Neural cell (in vitro differentiated cells): ENCODE measurements around the gene HIVEP3. TPM values are rescaled to one million over a fixed set of nuclear protein-coding genes. Genes with fewer than 3 reads are reported as not detected.

Experiments
- H2AFZ ChIP-seq: fragments of 200-600, 300-800 bp; sonication (generic), shearing (Covaris generic); 2 replicates; pipeline ENCODE4 v1.6.0; 2014; ENCODE audit warnings: low read depth, mild to moderate bottlenecking, antibody characterized with exemption, low read length, moderate library complexity
- H3F3A ChIP-seq: fragments of 200-600 bp; shearing (Covaris generic); 2 replicates; pipeline ENCODE4 v1.6.1; 2016; ENCODE audit warnings: mild to moderate bottlenecking, moderate library complexity, mixed read lengths, antibody characterized with exemption, low read length; ENCODE audit not compliant: insufficient read depth, poor library complexity, severe bottlenecking
- H3K27ac ChIP-seq: fragments of 200-600, 300-800 bp; sonication (generic), shearing (Covaris generic); 2 replicates; pipeline ENCODE4 v1.5.1; 2014; ENCODE audit warnings: mild to moderate bottlenecking, low read length, moderate library complexity
- H3K27me3 ChIP-seq: fragments of 300-800, 200-600 bp; sonication (generic), shearing (Covaris generic); 2 replicates; pipeline ENCODE4 v1.6.0; 2014; ENCODE audit warnings: mild to moderate bottlenecking, low read depth, low read length, moderate library complexity; ENCODE audit not compliant: insufficient read depth
- H3K36me3 ChIP-seq: fragments of 300-800, 200-600 bp; sonication (generic), shearing (Covaris generic); 2 replicates; pipeline ENCODE4 v1.5.1; 2014; ENCODE audit warnings: mild to moderate bottlenecking, antibody characterized with exemption, low read length, moderate library complexity; ENCODE audit not compliant: insufficient read depth
- H3K4me2 ChIP-seq: fragments of 300-800, 200-600 bp; sonication (generic), shearing (Covaris generic); 2 replicates; pipeline ENCODE4 v1.6.0; 2014; ENCODE audit warnings: mild to moderate bottlenecking, low read length
- H3K4me3 ChIP-seq: fragments of 300-800, 200-600 bp; sonication (generic), shearing (Covaris generic); 2 replicates; pipeline ENCODE4 v1.5.1; 2014; ENCODE audit warnings: mild to moderate bottlenecking, low read length, moderate library complexity
- H3K79me2 ChIP-seq: fragments of 200-600 bp; shearing (Covaris generic); replicated peaks from 2 replicates; pipeline ENCODE4 v1.6.0; 2014; ENCODE audit warnings: mild to moderate bottlenecking, low read length, moderate library complexity; ENCODE audit not compliant: insufficient read depth
- H3K9ac ChIP-seq: fragments of 300-800, 200-600 bp; sonication (generic), shearing (Covaris generic); 2 replicates; pipeline ENCODE4 v1.6.1; 2016; ENCODE audit warnings: mild to moderate bottlenecking, low read length, mixed read lengths
- H3K9me2 ChIP-seq: fragments of 200-600 bp; shearing (Covaris generic); 2 replicates; pipeline ENCODE4 v1.6.1; 2016; ENCODE audit warnings: mild to moderate bottlenecking, low read length, mixed read lengths; ENCODE audit not compliant: insufficient read depth
- H3K9me3 ChIP-seq: fragments of 200-600, 300-800 bp; sonication (generic), shearing (Covaris generic); 2 replicates; pipeline ENCODE4 v1.6.1; 2016; ENCODE audit warnings: mild to moderate bottlenecking, mixed run types, low read length, moderate library complexity, mixed read lengths
- H4K20me1 ChIP-seq: fragments of 200-600 bp; shearing (Covaris generic); 2 replicates; pipeline ENCODE4 v1.6.1; 2016; ENCODE audit warnings: mild to moderate bottlenecking, mixed run types; ENCODE audit not compliant: insufficient read depth
- CTCF ChIP-seq: fragments of 450-650 bp; IDR thresholded peaks from 2 replicates; pipeline ENCODE4 v1.5.1; 2014; ENCODE audit warnings: antibody characterized with exemption, mild to moderate bottlenecking, moderate library complexity; ENCODE audit not compliant: poor library complexity, severe bottlenecking
- EP300 ChIP-seq: fragments of 450-650 bp; conservative IDR thresholded peaks from 2 replicates; pipeline ENCODE4 v1.6.1; 2014; ENCODE audit warnings: antibody characterized with exemption, mild to moderate bottlenecking, moderate library complexity; ENCODE audit not compliant: poor library complexity, severe bottlenecking
- EZH2 ChIP-seq: fragments of 200-600, 300-800 bp; shearing (Covaris generic), sonication (generic); IDR thresholded peaks from 2 replicates; pipeline ENCODE4 v1.6.1; 2014; ENCODE audit warnings: antibody characterized with exemption, low read length, borderline replicate concordance, mild to moderate bottlenecking; ENCODE audit not compliant: insufficient read depth, poor library complexity, severe bottlenecking
- MXI1 ChIP-seq: fragments of 450-650 bp; conservative IDR thresholded peaks from 2 replicates; pipeline ENCODE4 v1.6.1; 2014; ENCODE audit warnings: antibody characterized with exemption, mild to moderate bottlenecking; ENCODE audit not compliant: poor library complexity, severe bottlenecking
- POLR2AphosphoS5 ChIP-seq: IDR thresholded peaks from 2 replicates; pipeline ENCODE4 v1.6.1; 2012
- RAD21 ChIP-seq: fragments of 450-650 bp; conservative IDR thresholded peaks from 2 replicates; pipeline ENCODE4 v1.6.1; 2014; ENCODE audit warnings: antibody characterized with exemption, mild to moderate bottlenecking, moderate library complexity
- SMC3 ChIP-seq: fragments of 450-650 bp; conservative IDR thresholded peaks from 2 replicates; pipeline ENCODE4 v1.6.1; 2014; ENCODE audit warnings: antibody characterized with exemption, mild to moderate bottlenecking, moderate library complexity; ENCODE audit not compliant: poor library complexity
- TAF1 ChIP-seq: IDR thresholded peaks from 2 replicates; pipeline ENCODE4 v1.6.1; 2012; ENCODE audit warnings: low read depth
- polyA plus RNA-seq: library from polyadenylated mRNA; depleted of rRNA; stranded (reverse); fragments of >200 nt; gene quantifications from 2 replicates; pipeline ENCODE4 v1.2.3, GENCODE V29; 2014
- TF ChIP-seq, protein P1 (sequence below): IDR thresholded peaks from 2 replicates; pipeline ENCODE4 v1.6.1; 2012; ENCODE audit warnings: borderline replicate concordance

The HIVEP3 gene
- polyA plus RNA-seq, 1 donor from 2014 or later = 2.6 TPM

DNA sequence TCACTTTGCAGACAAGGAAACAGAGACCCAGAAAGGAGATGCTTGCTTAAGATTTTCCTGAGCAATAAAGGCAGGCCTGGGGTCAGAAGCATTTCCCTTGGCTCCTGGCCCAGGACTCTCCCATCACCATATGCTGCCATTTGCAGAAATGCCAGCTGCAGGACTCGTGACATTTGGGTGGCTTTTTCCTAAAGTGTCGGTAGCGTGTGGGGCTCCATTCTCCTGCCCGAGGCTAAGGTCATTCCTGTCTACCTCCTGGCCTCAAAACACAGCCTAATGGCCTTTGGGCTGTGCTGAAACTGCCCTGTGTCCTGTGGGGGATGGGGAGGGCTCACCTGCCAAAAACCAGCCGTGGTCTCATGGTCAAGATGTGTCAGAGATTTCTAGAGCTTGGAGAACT, 218.1 kb downstream of the HIVEP3 start:
- no peaks in the 10 kb centered on the region for H3K36me3 ChIP-seq
- TF ChIP-seq SMC3 = no peak
- H3F3A ChIP-seq = no peaks in the 10 kb centered on the region
- H3K79me2 ChIP-seq = no peaks in the 10 kb centered on the region
- H3K9me3 ChIP-seq = no peaks in the 10 kb centered on the region
- no peaks in the 10 kb centered on the region for H4K20me1 ChIP-seq
- no peak overlapping the region for H3K27ac ChIP-seq
- no peaks in the 10 kb centered on the region for H3K27me3 ChIP-seq
- no peak overlapping the region for H3K4me3 ChIP-seq
- H3K9ac ChIP-seq = no peak overlapping the region
- no peaks in the 10 kb centered on the region for H3K9me2 ChIP-seq
- H2AFZ ChIP-seq = no peak overlapping the region
- H3K4me2 ChIP-seq = no peak overlapping the region

GRCh38 chr1:41699861-41700248, 218.9 kb downstream of the HIVEP3 start:
- H3K27ac ChIP-seq = no peak overlapping the region
- no peaks in the 10 kb centered on the region for H3K9me3 ChIP-seq
- H3K36me3 ChIP-seq = no peaks in the 10 kb centered on the region
- H4K20me1 ChIP-seq = no peaks in the 10 kb centered on the region
- H3K79me2 ChIP-seq = no peaks in the 10 kb centered on the region
- no peak overlapping the region for H2AFZ ChIP-seq
- no peaks in the 10 kb centered on the region for H3K9me2 ChIP-seq
- no peak overlapping the region for H3K4me3 ChIP-seq
- TF ChIP-seq MXI1 (no peak), SMC3 (no peak), RAD21 (no peak), EZH2 (no peak), EP300 (no peak), TAF1 (no peak), POLR2AphosphoS5 (no peak), CTCF (no peak)
- TF ChIP-seq, protein P1, sequence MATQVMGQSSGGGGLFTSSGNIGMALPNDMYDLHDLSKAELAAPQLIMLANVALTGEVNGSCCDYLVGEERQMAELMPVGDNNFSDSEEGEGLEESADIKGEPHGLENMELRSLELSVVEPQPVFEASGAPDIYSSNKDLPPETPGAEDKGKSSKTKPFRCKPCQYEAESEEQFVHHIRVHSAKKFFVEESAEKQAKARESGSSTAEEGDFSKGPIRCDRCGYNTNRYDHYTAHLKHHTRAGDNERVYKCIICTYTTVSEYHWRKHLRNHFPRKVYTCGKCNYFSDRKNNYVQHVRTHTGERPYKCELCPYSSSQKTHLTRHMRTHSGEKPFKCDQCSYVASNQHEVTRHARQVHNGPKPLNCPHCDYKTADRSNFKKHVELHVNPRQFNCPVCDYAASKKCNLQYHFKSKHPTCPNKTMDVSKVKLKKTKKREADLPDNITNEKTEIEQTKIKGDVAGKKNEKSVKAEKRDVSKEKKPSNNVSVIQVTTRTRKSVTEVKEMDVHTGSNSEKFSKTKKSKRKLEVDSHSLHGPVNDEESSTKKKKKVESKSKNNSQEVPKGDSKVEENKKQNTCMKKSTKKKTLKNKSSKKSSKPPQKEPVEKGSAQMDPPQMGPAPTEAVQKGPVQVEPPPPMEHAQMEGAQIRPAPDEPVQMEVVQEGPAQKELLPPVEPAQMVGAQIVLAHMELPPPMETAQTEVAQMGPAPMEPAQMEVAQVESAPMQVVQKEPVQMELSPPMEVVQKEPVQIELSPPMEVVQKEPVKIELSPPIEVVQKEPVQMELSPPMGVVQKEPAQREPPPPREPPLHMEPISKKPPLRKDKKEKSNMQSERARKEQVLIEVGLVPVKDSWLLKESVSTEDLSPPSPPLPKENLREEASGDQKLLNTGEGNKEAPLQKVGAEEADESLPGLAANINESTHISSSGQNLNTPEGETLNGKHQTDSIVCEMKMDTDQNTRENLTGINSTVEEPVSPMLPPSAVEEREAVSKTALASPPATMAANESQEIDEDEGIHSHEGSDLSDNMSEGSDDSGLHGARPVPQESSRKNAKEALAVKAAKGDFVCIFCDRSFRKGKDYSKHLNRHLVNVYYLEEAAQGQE = no peak
- no peaks in the 10 kb centered on the region for H3F3A ChIP-seq
- H3K27me3 ChIP-seq = no peaks in the 10 kb centered on the region
- H3K4me2 ChIP-seq = no peak overlapping the region
- no peak overlapping the region for H3K9ac ChIP-seq
